Activated CD4-positive, alpha-beta T cell treated with anti-CD3 and anti-CD28 coated beads, Interleukin-2, amount 50 U/mL, for 16 hours (primary cell): ENCODE data around the gene APOL4.
"Not testable (repeated sequence)": the region's sequence is repeated elsewhere in the genome, so short reads cannot be mapped to it uniquely, and the experiment has no call there.

Experiments
- DNase-seq: peaks from one replicate; pipeline ENCODE4 v3.0.0-alpha.2; 2020

Gene APOL4

GRCh38 chr22:36204632-36205015, 3.0 kb upstream of the APOL4 start:
- no peak for DNase-seq

GRCh38 chr22:36204001-36204631, 2.5 kb upstream of the APOL4 start:
- DNase-seq: no peak

DNA sequence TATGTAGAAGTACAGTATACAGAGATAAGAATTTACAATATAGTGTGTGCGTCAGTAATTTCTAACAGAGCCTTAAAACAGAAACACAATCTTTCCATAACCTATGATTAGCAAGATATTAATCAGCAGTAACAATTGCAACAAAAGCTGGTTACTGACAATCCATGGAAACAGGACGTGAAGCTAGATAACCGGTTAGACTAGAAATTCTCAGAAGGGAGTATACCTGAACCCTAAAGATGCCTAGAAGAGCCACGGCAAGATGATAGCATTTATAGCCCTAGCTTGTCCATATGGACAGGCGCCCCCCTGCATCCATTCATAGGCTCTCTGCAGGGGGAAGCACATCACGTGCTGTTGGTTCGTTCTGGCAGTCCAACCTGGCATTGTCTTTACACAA, 1.8 kb upstream of the APOL4 start:
- not testable (repeated sequence) for DNase-seq

GRCh38 chr22:36202906-36203305, 1.3 kb upstream of the APOL4 start:
- not testable (repeated sequence) for DNase-seq

DNA sequence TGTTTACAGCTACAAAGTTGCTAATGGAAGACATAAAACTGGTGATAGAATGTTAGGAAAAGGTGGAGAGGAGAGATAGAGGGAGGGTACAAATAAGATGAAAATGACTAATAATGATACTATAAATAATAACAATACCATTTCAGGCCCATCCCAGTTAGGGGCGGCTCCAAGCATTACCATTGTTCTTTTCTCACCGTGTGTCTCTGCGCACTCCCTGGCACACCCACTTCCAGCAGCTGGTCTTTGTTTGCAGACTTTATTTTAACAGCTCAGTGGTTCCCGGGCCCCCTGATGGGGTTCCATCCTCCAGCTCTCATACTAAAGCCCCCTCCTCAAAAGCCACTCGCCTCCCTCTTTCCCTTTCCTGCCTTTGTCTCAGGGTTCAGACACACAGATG, 584 bp downstream of the APOL4 start:
- not testable (repeated sequence) for DNase-seq

GRCh38 chr22:36199001-36199551, 2.5 kb downstream of the APOL4 start:
- DNase-seq: no peak

GRCh38 chr22:36198536-36198935, 3.1 kb downstream of the APOL4 start:
- DNase-seq: no peak

DNA sequence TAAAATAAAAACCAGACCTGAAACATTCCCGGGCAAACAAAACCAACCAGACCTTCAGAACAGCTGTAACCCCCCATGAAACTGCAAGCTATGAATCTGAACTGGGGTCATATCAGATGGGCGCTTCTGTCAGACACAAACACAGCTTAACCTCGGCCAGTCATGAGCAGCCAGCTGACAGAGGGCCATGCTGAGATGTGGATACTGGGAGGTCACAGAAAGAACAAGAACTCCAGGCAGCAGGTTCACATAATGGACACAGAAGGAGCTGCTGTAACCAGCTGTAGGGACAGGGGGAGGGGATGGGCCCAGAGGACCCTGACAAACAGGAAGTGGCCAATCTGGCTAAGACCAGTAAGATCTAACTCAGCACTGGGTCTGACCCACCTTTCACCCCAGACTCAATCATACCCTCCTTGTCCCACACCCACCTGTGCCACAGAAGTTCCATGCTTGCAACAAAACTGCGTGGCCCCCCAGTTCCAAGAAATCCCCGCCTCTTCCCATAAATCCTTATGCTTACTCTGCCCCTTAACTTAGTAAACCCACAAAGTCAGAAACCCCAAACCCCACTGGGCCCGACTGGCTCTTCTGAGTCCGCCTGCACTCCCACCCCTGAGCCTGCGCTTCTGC, 4.0 kb downstream of the APOL4 start:
- peak; percentile 28 for DNase-seq

DNA sequence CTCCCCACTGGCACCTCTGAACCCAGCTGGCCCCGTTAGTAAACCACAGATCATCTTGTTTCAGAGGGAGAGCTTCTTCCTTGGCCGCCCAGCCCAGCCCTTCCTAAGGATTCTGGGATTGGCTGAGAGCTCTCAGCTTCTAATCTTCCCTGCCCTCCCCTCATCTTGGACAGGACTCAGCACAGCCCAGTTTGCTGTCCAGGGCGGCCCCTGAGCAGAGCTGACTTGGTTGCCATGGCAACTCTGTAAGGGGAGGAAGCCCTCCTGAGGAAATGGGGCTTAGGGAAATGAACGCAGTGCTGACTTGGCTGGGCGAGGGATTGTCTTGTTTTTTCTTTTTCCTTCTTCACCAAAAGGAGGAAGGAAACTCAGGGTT, 4.6 kb downstream of the APOL4 start:
- DNase-seq: no peak

DNA sequence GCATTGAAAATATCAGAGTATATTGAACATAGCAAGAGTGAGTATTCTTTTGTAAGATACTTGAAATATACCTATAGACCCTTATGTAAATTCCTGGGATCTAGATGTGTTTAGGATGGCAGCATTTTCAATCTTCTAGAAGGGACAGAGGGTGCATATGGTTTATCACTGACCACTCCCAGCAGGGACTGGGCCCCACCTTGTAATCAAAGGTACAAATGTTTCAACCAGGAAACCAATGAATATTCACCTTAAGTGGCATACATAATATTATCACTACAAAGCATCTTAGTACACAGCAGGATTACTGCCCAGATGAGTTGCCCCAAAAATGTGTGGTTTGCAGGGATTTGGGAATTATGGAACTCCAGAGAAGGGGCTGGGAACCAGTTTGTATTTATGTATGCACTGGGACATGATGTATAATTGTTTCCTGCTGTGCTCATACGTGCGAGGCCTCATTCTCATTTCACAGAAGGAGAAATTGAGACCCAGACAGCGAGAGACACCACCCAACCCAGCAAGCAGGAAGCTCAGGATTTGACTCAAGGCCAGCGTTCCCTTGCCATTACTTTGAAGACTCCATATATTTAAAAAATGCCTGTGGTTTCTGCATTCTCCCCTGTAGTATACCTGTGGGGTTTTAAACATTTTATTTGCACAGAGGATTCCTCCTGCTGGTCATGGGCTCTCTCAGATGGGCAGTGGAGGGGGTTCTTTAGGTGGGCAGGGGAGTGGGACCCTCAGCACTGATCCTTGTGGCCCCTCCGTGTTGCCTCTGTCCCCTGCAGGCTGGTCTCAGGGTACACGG, 5.2 kb downstream of the APOL4 start:
- DNase-seq: no peak

DNA sequence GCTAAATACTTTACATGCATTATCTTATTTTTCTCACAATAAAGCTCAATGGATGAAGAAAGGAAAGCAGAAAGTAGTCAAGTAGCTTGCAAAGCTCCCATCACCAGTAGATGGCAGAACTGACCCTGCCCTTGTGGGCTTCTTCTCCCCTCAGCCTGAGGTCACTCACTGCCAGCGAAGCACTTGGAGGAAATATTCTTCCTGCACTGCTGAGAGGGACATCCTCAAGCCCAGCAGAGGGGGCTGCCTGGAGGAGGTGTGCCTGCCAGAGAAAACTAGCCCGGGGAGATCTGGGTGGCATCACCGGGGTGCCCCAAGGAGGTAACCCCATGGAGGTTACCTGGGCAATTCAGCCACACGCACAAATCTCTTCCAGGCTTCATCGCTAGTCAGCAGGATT, 6.6 kb downstream of the APOL4 start:
- peak; percentile 40 for DNase-seq

GRCh38 chr22:36194385-36194784, 7.2 kb downstream of the APOL4 start:
- DNase-seq: no peak

GRCh38 chr22:36193577-36193976, 8.0 kb downstream of the APOL4 start:
- no peak for DNase-seq

GRCh38 chr22:36193171-36193570, 8.4 kb downstream of the APOL4 start:
- no peak for DNase-seq

- no peak for DNase-seq
These were observed 9.1 kb downstream of the APOL4 start for GRCh38 chr22:36192542-36192941.

- no peak for DNase-seq
These were observed 10.3 kb downstream of the APOL4 start for GRCh38 chr22:36191106-36191836.

DNA sequence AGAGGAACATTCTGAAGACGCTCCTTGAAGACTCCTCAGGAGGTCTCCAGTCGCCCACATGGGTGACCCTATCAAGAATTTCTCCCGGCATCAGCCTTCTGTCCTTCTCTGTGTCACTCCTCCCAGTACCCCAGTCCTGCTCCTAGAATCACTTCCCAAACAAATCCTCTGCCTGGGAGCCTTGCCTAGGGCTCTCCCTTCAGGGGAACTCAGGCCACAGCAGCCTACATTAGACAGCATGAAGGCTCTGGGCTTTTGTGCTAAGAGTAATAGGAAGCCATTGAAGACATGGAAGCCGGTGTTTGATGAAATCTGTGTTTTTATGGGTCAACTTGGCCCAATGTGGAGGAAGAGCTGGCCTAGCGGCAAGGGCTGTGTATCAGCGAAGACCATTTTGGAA, 13.7 kb downstream of the APOL4 start:
- not testable (repeated sequence) for DNase-seq

DNA sequence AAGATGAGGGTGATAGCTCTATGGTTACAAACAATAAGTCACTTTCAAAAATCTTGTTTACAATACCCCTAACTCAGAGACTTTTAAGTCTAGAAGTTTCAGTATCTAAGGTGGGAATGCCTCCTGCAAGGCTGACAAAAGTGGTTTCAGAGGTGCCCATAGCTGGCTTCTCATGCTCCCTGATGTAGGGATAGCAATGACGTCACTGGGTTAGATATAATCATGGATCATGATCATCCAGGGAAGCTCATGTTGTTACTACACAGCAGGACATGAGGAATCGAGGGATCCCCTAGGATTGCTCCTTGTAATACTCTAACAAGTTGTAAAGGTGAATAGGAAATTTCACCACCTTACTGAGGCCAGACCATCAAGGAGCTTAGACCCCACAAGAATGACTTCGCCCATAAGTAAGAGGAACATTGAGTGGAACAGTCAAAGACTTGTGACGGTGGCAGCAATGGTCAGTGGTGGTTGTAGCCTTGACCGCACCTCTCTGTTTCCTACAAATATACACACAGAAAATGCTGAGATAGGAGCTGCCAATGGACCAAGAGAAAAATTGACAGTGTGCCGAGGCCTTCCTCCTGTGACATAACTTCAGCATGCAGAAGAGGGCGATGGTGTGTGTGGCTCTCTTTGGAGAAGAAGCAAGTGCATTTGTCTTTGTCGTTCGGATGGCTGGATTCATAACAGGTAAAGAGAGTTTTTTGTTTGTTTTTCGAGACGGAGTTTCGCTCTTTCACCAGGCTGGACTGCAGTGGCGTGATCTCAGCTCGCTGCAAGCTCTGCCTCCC, 15.6 kb downstream of the APOL4 start:
- DNase-seq: no peak

DNA sequence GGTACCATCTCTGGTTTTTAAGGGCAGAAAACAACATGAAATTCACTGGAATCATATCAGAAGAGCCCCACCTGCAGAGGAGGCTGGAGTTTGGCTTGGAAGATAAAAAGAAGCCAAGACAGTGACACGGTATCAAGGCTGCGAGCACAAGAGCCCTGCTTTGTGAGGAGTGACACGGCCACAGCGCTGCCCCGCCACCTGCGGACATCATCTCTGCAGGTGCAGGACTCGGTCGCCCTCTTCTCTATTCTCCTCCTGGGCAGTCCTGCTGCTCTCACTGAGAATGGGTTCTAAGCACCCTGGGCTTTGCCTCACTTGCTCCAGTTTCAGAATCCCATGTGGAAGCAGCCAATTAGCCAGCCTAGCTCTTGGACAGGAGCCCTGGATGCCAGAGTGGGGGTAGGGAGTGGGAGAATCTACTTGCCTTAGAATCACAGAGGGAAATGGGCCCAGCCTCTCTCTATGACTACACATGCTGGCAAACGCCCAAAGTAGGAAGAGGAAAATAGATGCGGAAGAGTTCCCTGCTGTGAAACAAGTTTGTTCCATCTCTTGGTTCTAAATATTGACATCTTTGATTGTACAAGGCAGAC, 17.1 kb downstream of the APOL4 start:
- DNase-seq: no peak

DNA sequence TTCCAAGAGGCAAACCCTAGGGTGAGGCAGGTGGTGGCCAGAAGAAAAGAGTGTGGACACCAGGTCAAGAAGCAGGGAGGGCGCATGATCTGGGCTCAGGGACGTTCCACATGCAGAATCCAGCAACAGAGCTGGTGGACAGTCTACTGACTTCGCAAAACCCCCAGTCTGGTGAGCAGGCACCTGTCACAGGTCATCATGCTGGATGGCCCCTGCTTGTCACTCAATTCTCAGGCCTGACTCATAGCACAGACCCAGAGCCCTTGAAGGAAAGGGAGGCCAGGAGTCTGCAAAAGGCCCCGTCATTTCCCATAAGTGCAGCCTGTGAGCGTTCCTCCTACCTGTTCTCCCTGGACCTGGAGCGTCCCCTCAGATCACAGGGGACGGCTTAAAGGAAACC, 18.2 kb downstream of the APOL4 start:
- DNase-seq: no peak

- no peak for DNase-seq
These were observed 18.8 kb downstream of the APOL4 start for GRCh38 chr22:36182857-36183256.

GRCh38 chr22:36182056-36182455, 19.6 kb downstream of the APOL4 start:
- DNase-seq: no peak
